ENCODE results near the gene NUP214. TPM values are rescaled to one million over a fixed set of nuclear protein-coding genes. Genes with fewer than 3 reads are reported as not detected.

NUP214 gene
- total RNA-seq, 4 donors from 2014 or later = 17.4 to 45.4 (median 31.1) TPM

DNA sequence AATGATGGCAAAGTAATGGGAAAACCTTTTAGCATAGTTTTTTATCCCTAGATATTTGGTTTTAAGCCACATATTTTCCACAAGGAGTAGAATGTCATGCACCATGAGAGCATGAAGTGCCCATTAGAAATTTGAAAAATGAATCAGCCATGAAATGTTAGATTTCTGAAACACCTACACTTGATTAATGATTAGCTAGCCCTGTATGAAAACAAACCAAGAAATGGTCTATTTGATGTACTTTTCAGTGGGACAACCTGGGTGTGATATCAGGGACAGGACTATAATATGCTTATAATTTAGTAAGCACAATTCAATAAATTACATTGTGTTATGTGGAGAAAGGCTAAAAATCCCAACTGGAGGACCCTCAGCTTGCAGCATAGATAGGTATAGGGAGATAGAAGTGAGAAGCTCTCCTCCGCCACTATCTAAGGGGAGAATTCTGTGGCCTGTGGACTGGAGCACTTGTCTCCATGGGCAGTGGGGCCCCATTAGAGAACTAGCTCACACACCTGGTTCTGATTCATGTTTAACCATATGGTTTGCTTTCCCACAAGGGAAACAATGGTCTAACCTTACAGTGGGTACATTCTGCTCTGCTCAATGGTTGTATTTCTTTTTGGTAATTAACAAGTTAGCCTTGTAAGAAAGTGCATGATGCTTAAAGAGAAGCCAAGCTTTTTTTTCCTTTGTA lies 35.2 kb downstream of the NUP214 start:
- no peaks in the 10 kb centered on the region for H3K9me3 ChIP-seq

DNA sequence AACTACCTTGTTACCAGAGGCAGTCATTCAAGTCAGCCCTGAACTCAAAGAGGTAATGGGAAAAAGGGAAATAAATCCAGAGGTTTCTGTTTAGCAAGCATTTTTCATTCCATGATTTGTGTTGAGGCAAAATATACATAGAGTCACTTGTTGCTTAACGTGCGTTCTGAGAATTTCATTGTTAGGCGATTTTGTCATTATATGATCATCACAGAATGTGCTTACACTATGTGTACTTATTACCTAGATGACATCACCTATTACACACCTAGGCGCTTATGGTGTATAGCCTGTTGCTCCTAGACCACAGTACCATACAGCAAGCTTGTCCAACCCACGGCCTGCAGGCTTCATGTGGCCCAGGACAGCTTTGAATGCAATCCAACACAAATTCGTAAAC lies 36.2 kb downstream of the NUP214 start:
- WGBS, 2 donors = 86 to 91% methylated on average over 6 of the region's 6 CpGs
- no peak for TF ChIP-seq POLR2A (IDR thresholded peaks at IDR 0.05)
- TF ChIP-seq, protein P1, sequence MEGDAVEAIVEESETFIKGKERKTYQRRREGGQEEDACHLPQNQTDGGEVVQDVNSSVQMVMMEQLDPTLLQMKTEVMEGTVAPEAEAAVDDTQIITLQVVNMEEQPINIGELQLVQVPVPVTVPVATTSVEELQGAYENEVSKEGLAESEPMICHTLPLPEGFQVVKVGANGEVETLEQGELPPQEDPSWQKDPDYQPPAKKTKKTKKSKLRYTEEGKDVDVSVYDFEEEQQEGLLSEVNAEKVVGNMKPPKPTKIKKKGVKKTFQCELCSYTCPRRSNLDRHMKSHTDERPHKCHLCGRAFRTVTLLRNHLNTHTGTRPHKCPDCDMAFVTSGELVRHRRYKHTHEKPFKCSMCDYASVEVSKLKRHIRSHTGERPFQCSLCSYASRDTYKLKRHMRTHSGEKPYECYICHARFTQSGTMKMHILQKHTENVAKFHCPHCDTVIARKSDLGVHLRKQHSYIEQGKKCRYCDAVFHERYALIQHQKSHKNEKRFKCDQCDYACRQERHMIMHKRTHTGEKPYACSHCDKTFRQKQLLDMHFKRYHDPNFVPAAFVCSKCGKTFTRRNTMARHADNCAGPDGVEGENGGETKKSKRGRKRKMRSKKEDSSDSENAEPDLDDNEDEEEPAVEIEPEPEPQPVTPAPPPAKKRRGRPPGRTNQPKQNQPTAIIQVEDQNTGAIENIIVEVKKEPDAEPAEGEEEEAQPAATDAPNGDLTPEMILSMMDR (IDR thresholded peaks at IDR 0.05) = no peak
- intact Hi-C loops (cut with DNase I) = no loop called here
- no peak overlapping the region for H3K27ac ChIP-seq
- no peaks in the 10 kb centered on the region for H3K4me1 ChIP-seq
- H3K4me3 ChIP-seq = no peak overlapping the region
- peaks cover 15 to 100% (median 56%) of the 10 kb centered on the region in 3 donors for H3K36me3 ChIP-seq
- H3K27me3 ChIP-seq = no peaks in the 10 kb centered on the region
- H3K9me3 ChIP-seq = no peaks in the 10 kb centered on the region
- no peak for DNase-seq

More for the DNA sequence above, 35.2 kb downstream of the NUP214 start:
- intact Hi-C loops (cut with DNase I) = no loop called here
- DNase-seq = no peak
- 86 to 100% methylated on average over 1 of the region's 1 CpG for WGBS, 2 donors
- no peaks in the 10 kb centered on the region for H3K4me1 ChIP-seq
- H3K36me3 ChIP-seq = peaks cover 15 to 100% (median 56%) of the 10 kb centered on the region in 3 donors
- no peaks in the 10 kb centered on the region for H3K27me3 ChIP-seq
- H3K27ac ChIP-seq = no peak overlapping the region
- no peak overlapping the region for H3K4me3 ChIP-seq
- TF ChIP-seq, protein P1 (IDR thresholded peaks at IDR 0.05) = no peak
- TF ChIP-seq POLR2A (IDR thresholded peaks at IDR 0.05) = no peak

DNA sequence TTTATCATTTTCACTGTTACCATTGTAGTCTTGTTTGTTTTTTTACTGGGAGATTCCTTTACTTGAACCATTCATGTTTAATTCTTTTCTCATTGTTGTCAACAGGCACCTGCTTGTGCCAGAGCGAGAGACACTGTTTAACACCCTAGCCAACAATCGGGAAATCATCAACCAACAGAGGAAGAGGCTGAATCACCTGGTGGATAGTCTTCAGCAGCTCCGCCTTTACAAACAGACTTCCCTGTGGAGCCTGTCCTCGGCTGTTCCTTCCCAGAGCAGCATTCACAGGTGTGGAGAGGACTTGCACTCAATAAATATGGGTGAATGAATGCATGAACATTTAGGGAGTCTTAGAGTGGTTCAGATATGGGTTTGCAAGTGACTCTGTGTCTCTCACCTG lies 37.5 kb downstream of the NUP214 start:
- no peak overlapping the region for H3K27ac ChIP-seq
- H3K27me3 ChIP-seq = no peaks in the 10 kb centered on the region
- 87 to 91% methylated on average over 4 of the region's 4 CpGs for WGBS, 2 donors
- no peak for DNase-seq
- intact Hi-C loops (cut with DNase I) = no loop called here
- no peaks in the 10 kb centered on the region for H3K9me3 ChIP-seq
- TF ChIP-seq POLR2A (IDR thresholded peaks at IDR 0.05) = no peak
- TF ChIP-seq, protein P1 (IDR thresholded peaks at IDR 0.05) = no peak
- H3K36me3 ChIP-seq = peaks cover 15 to 97% (median 48%) of the 10 kb centered on the region in 3 donors
- no peaks in the 10 kb centered on the region for H3K4me1 ChIP-seq
- H3K4me3 ChIP-seq = no peak overlapping the region

DNA sequence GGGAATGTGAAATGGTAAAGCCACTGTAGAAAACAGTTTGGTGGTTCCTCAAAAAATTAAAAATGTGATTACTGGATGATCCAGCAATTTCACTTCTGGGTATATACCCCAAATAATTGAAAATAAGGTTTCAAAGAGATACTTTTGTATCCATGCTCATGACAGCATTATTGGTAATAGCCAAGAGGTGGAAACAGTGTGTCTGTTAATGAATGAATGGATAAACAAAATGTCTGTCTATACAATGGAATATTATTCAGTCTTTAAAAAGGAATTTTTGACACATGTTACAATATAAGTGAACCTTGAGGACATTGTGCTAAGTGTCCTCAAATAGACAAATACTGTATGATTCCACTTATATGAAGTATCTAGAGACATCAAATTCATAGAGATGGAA lies 40.1 kb downstream of the NUP214 start:
- TF ChIP-seq POLR2A (IDR thresholded peaks at IDR 0.05) = no peak
- TF ChIP-seq, protein P1 (IDR thresholded peaks at IDR 0.05) = no peak

GRCh38 chr9:131167146-131167692 lies 41.8 kb downstream of the NUP214 start:
- Histone ChIP-seq H3K4me3 (no peak overlapping the region), H3K9me3 (no peaks in the 10 kb centered on the region), H3K36me3 (peaks cover 15 to 88% (median 20%) of the 10 kb centered on the region in 3 donors), H3K4me1 (no peaks in the 10 kb centered on the region), H3K27ac (no peak overlapping the region), H3K27me3 (no peaks in the 10 kb centered on the region)
- no peak for DNase-seq
- 36 to 56% methylated on average over 6 of the region's 6 CpGs for WGBS, 2 donors
- intact Hi-C loops (cut with DNase I) = no loop called here
- TF ChIP-seq, protein P1 (IDR thresholded peaks at IDR 0.05) = no peak
- no peak for TF ChIP-seq POLR2A (IDR thresholded peaks at IDR 0.05)

More for the DNA sequence above, 40.1 kb downstream of the NUP214 start:
- no peak for DNase-seq
- Histone ChIP-seq H3K27me3 (no peaks in the 10 kb centered on the region), H3K4me1 (no peaks in the 10 kb centered on the region), H3K27ac (no peak overlapping the region), H3K4me3 (no peak overlapping the region), H3K36me3 (peaks cover 15 to 93% (median 35%) of the 10 kb centered on the region in 3 donors), H3K9me3 (no peaks in the 10 kb centered on the region)
- intact Hi-C loops (cut with DNase I) = no loop called here
